ENCODE measurements around the gene RNASE8.

Gene RNASE8

DNA sequence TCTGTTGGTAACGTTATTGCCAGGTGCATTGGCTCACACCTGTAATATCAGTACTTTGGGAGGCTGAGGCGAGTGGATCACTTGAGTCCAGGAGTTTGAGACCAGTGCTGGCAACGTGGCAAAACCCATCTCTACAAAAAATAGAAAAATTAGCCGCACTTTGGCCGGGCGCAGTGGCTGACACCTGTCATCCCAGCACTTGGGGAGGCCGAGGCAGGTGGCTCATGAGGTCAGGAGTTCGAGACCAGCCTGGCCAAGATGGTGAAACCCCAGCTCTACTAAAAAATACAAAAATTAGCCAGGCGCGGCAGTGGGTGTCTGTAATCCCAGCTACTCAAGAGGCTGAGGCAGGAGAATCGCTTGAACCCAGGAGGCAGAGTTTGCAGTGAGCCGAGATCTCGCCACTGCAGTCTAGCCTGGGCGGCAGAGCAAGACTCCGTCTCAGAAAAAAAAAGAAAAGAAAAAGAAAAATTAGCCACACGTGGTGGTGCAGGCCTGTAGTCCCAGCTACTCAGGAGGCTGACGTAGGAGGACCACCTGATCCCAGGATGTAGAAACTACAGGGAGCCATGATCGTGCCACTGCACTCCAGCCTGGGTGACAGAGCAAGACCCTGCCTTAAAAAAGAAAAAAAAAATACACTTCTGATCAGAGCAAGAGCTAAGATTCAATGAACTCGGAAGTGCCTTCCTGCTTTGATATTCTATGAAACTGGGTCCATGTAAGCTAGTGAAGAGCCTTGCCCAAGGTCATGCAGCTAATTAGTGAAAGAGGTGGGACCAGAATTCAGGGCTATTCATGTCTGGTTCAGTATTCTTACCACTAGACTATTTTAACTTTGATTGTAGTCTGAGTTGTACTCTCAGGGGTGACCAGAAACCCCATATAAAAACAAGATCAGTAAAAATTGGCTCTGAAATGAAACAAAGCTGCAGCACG, 4.2 kb upstream of the RNASE8 start:
- peaks cover 0 to 12% of the 10 kb centered on the region in 2 donors for H3K27me3 Mint-ChIP-seq
- H3K27ac Mint-ChIP-seq, result no peak overlapping the region
- no peaks in the 10 kb centered on the region for H3K36me3 Mint-ChIP-seq
- no peaks in the 10 kb centered on the region for H3K4me1 Mint-ChIP-seq
- no peak for ATAC-seq (replicated peaks)
- no peak for DNase-seq
- H3K9me3 Mint-ChIP-seq, result no peaks in the 10 kb centered on the region
- H3K4me3 Mint-ChIP-seq, result no peak overlapping the region

- no peak overlapping the region for H3K4me3 Mint-ChIP-seq
- H3K27ac Mint-ChIP-seq, result no peak overlapping the region
- H3K9me3 Mint-ChIP-seq, result no peaks in the 10 kb centered on the region
- ATAC-seq (replicated peaks) (no peak), DNase-seq (no peak)
- no peaks in the 10 kb centered on the region for H3K4me1 Mint-ChIP-seq
- H3K36me3 Mint-ChIP-seq, result no peaks in the 10 kb centered on the region
- H3K27me3 Mint-ChIP-seq, result peaks cover 0 to 9% of the 10 kb centered on the region in 2 donors
Observed at GRCh38 chr14:21054123-21054767, 3.4 kb upstream of the RNASE8 start.

- H3K4me1 Mint-ChIP-seq, result no peaks in the 10 kb centered on the region
- H3K27me3 Mint-ChIP-seq, result peaks cover 5 to 11% of the 10 kb centered on the region in 2 donors
- H3K27ac Mint-ChIP-seq, result no peak overlapping the region
- no peaks in the 10 kb centered on the region for H3K9me3 Mint-ChIP-seq
- no peak overlapping the region for H3K4me3 Mint-ChIP-seq
- H3K36me3 Mint-ChIP-seq, result no peaks in the 10 kb centered on the region
- DNase-seq (no peak), ATAC-seq (replicated peaks) (no peak)
Observed at GRCh38 chr14:21054768-21055145, 2.9 kb upstream of the RNASE8 start.

GRCh38 chr14:21055432-21056117, 2.0 kb upstream of the RNASE8 start:
- Mint-ChIP-seq H3K27me3 (peaks cover 13 to 19% of the 10 kb centered on the region in 2 donors), H3K36me3 (no peaks in the 10 kb centered on the region), H3K4me3 (no peak overlapping the region), H3K27ac (no peak overlapping the region), H3K9me3 (no peaks in the 10 kb centered on the region), H3K4me1 (no peaks in the 10 kb centered on the region)
- ATAC-seq (replicated peaks) (no peak), DNase-seq (no peak)

- Mint-ChIP-seq H3K4me3 (no peak overlapping the region), H3K27ac (no peak overlapping the region), H3K36me3 (no peaks in the 10 kb centered on the region), H3K9me3 (no peaks in the 10 kb centered on the region), H3K4me1 (no peaks in the 10 kb centered on the region), H3K27me3 (peaks cover 20 to 21% of the 10 kb centered on the region in 2 donors)
- DNase-seq (no peak), ATAC-seq (replicated peaks) (no peak)
Observed at GRCh38 chr14:21056520-21057163, 980 bp upstream of the RNASE8 start.

GRCh38 chr14:21058903-21059302, 1.3 kb downstream of the RNASE8 start:
- ATAC-seq (replicated peaks), result no peak
- no peak overlapping the region for H3K27ac Mint-ChIP-seq

DNA sequence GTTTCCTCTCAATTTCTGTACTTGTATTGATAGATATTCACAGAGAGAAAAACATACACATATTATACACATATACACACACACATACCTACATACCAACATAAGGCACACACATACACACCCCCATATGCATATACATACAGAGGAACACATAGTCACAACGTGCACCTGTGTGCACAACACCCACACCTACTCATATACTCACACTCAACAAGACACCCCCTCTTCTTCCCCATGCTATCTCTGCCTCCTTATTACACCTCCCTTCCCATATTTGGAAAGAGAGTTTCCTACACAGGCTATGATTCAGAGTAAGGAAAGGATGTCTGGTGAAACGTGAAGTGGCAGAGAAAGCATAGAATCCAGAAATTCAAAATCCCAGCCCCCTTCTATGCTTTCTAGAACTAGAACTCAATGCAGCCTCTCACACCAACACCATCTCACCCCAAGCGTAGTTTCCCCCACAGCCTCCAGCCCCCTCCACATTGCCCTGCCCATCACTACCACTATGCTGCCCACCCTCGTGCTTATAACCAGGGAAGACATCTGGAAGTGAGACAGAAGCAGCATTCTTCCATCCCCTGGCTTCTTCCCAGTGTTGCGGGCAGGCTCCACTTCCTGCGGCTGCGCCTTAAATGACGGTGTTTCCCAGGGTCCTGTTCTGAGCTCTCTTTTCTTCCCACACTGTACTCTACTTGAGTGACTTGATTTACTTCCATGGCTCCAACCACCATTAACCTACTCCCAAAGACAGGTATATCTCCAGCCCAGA, 2.4 kb downstream of the RNASE8 start:
- Mint-ChIP-seq H3K27ac (no peak overlapping the region), H3K9me3 (no peaks in the 10 kb centered on the region), H3K4me3 (no peak overlapping the region), H3K27me3 (peaks cover 21 to 34% of the 10 kb centered on the region in 2 donors), H3K4me1 (no peaks in the 10 kb centered on the region), H3K36me3 (no peaks in the 10 kb centered on the region)
- DNase-seq, result no peak
- ATAC-seq (replicated peaks), result no peak

More at GRCh38 chr14:21058903-21059302, 1.3 kb downstream of the RNASE8 start:
- Mint-ChIP-seq H3K27me3 (peaks cover 21 to 27% of the 10 kb centered on the region in 2 donors), H3K9me3 (no peaks in the 10 kb centered on the region), H3K4me3 (no peak overlapping the region), H3K36me3 (no peaks in the 10 kb centered on the region), H3K4me1 (no peaks in the 10 kb centered on the region)
- DNase-seq, result no peak

DNA sequence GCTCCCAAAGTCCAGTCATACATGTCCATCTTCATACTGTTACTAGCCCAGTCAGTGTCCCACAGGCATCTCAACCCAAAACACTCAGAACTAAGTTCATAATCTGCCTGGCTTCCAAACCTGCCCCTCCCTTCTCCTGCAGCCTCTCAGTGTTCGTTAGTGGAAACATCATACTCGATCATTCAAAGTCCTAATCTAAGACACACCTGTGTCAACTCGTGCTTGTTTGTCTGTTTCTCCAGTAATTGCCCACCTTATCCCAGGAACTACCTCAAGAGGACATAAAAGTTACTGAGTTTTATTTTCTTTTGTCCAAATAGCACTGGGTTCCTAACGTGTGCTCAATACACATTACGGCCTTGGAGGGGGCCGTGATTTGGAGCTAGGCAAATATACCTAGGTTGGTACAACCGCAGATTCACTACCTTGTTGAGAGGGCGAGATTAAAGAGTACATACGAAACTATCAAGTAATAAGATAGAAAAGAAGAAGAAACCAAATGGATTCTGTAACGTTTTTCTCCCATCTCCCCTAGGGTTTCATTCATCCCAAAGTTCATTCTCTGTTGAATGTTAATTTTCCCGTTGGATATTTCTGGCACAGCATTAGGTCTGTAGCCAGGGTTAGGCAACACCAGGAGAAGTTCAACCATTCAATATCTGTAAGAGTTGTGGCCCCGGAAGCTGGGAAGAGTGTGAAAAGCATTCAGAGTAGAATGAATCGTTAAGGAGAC, 3.2 kb downstream of the RNASE8 start:
- H3K9me3 Mint-ChIP-seq, result no peaks in the 10 kb centered on the region
- H3K27ac Mint-ChIP-seq, result no peak overlapping the region
- H3K36me3 Mint-ChIP-seq, result no peaks in the 10 kb centered on the region
- H3K4me3 Mint-ChIP-seq, result no peak overlapping the region
- H3K4me1 Mint-ChIP-seq, result no peaks in the 10 kb centered on the region
- DNase-seq (no peak), ATAC-seq (replicated peaks) (no peak)
- peaks cover 28 to 41% of the 10 kb centered on the region in 2 donors for H3K27me3 Mint-ChIP-seq

- ATAC-seq (replicated peaks) (no peak), DNase-seq (no peak)
- H3K36me3 Mint-ChIP-seq, result no peaks in the 10 kb centered on the region
- H3K9me3 Mint-ChIP-seq, result no peaks in the 10 kb centered on the region
- H3K27me3 Mint-ChIP-seq, result peaks cover 32 to 46% of the 10 kb centered on the region in 2 donors
- no peak overlapping the region for H3K4me3 Mint-ChIP-seq
- no peak overlapping the region for H3K27ac Mint-ChIP-seq
- no peaks in the 10 kb centered on the region for H3K4me1 Mint-ChIP-seq
Observed at GRCh38 chr14:21061347-21061668, 3.7 kb downstream of the RNASE8 start.

DNA sequence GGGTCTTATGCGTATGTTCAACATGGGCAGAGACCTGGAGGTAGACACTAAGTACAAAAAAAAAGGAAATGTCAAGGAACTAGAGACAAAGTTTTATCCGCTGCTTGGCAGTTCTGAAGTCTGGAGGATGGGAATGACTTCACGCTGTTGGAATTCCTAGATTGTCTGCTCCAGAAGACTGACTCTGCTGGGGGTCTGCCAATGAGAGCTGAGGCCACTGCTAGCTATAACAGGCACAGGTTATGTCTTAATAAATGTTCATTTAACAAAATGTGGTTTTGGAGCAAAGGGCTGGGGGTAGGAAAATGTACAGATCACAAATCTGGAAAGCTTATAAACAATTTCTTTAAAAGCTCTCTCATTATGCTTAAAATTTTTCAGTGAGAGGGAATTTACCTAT, 5.9 kb downstream of the RNASE8 start:
- H3K4me3 Mint-ChIP-seq, result no peak overlapping the region
- H3K27ac Mint-ChIP-seq, result no peak overlapping the region
- H3K36me3 Mint-ChIP-seq, result no peaks in the 10 kb centered on the region
- H3K9me3 Mint-ChIP-seq, result no peaks in the 10 kb centered on the region
- ATAC-seq (replicated peaks) (no peak), DNase-seq (no peak)
- peaks cover 4% of the 10 kb centered on the region in 2 donors for H3K4me1 Mint-ChIP-seq
- H3K27me3 Mint-ChIP-seq, result peaks cover 40 to 59% of the 10 kb centered on the region in 2 donors

- Mint-ChIP-seq H3K27ac (no peak overlapping the region), H3K9me3 (no peaks in the 10 kb centered on the region), H3K4me3 (no peak overlapping the region), H3K27me3 (peaks cover 31 to 52% of the 10 kb centered on the region in 2 donors), H3K36me3 (no peaks in the 10 kb centered on the region), H3K4me1 (peaks cover 31 to 35% of the 10 kb centered on the region in 2 donors)
- DNase-seq, result no peak
- ATAC-seq (replicated peaks), result no peak
Observed at GRCh38 chr14:21066882-21067502, 9.4 kb downstream of the RNASE8 start.

GRCh38 chr14:21068521-21069387, 11.1 kb downstream of the RNASE8 start:
- DNase-seq (peak; percentile 43), ATAC-seq (replicated peaks) (peak; percentile 41 to 47)
- Mint-ChIP-seq H3K9me3 (no peaks in the 10 kb centered on the region), H3K4me1 (peaks cover 41 to 42% of the 10 kb centered on the region in 2 donors), H3K36me3 (no peaks in the 10 kb centered on the region), H3K4me3 (peak overlapping the region; percentile 85 to 88), H3K27me3 (peaks cover 33 to 45% of the 10 kb centered on the region in 2 donors), H3K27ac (no peak overlapping the region)

Measured in stimulated activated naive B cell treated with anti-CD40 and anti-IgM and Interleukin-4, amounts not matched to agents 10 μg/mL and 1 μg/mL and 100 μg/mL, for 72 hours (primary cell).